ENCODE data around the gene SLC22A23. TPM values are rescaled to one million over a fixed set of nuclear protein-coding genes. Genes with fewer than 3 reads are reported as not detected.

Gene SLC22A23
- total RNA-seq, 1 donor = 9.0 TPM

DNA sequence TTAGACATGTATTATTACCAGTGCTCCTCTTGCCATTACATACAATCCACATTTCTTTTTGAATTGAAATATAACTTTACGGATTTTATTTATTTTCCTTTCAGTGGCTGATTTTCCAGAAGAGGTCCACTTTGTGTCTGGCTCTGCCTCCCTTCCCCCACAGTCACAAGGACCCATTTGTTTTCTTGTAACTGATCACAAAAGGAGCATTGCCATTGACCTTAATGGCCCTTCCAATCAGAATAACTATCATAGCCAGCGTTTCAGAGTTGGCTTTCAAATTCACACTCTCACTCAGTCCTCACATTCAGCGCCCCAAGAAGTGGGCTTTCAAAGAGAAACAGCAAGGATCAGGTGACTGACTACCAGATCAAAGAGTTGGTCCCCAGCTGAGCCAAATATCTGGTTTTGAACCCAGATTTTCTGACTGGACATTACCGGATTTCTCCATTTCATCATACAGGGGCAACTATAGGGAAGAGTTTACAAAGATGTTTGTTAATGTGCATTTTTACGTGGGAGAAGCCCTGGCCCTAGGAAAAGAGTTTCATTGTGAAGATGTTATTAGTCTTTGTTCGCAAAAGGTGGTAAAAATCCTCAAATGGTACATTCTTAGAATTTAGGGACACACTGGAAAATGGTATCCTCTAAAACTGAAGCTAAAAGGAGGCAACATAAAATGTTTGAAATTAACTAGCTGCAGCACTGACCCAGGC lies 2.0 kb upstream of the SLC22A23 start:
- TF ChIP-seq, protein P1, sequence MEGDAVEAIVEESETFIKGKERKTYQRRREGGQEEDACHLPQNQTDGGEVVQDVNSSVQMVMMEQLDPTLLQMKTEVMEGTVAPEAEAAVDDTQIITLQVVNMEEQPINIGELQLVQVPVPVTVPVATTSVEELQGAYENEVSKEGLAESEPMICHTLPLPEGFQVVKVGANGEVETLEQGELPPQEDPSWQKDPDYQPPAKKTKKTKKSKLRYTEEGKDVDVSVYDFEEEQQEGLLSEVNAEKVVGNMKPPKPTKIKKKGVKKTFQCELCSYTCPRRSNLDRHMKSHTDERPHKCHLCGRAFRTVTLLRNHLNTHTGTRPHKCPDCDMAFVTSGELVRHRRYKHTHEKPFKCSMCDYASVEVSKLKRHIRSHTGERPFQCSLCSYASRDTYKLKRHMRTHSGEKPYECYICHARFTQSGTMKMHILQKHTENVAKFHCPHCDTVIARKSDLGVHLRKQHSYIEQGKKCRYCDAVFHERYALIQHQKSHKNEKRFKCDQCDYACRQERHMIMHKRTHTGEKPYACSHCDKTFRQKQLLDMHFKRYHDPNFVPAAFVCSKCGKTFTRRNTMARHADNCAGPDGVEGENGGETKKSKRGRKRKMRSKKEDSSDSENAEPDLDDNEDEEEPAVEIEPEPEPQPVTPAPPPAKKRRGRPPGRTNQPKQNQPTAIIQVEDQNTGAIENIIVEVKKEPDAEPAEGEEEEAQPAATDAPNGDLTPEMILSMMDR (IDR thresholded peaks at IDR 0.05; ENCODE audit: insufficient read depth, low read length) = no peak
- no peak for DNase-seq (ENCODE audit: low read depth)
- H3K4me3 ChIP-seq (ENCODE audit: low read depth, low read length) = no peak overlapping the region

GRCh38 chr6:3457710-3458602 lies 1.1 kb upstream of the SLC22A23 start:
- peak; percentile 36 for DNase-seq (ENCODE audit: low read depth)
- TF ChIP-seq, protein P1 (IDR thresholded peaks at IDR 0.05; ENCODE audit: insufficient read depth, low read length) = no peak
- peak overlapping the region; percentile 80 for H3K4me3 ChIP-seq (ENCODE audit: low read depth, low read length)

DNA sequence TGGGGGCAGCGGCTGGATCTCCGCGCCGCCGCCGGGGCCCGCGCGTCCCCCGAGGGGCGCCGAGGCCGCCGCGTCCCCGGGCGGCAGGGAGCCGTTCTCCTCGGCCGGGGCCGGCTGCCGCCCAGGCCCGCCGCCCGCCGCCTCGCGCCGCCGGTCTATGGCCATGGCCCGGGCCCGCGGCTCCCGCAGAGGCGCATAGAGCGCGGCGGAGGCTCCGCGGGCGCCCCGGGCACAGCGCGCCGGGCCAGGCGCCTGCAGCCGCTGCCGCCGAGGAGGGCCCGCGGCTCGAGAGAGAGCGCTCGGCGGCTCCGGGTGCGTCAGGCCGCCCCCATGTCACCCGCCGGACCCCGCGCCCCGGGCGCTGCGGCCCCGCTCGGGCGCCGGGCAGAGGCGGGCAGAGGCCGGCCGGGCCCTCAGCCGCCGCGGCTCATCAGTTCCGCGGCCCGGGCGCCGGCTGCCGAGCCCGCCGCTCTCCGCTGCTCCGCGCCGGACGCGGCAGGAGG lies 404 bp downstream of the SLC22A23 start:
- TF ChIP-seq, protein P1 (IDR thresholded peaks at IDR 0.05; ENCODE audit: insufficient read depth, low read length) = no peak
- no peak for DNase-seq (ENCODE audit: low read depth)
- peak overlapping the region; percentile 80 for H3K4me3 ChIP-seq (ENCODE audit: low read depth, low read length)

- TF ChIP-seq, protein P1 (IDR thresholded peaks at IDR 0.05; ENCODE audit: insufficient read depth, low read length) = no peak
- no peak for DNase-seq (ENCODE audit: low read depth)
- H3K4me3 ChIP-seq (ENCODE audit: low read depth, low read length) = peak overlapping the region; percentile 80
Observed at GRCh38 chr6:3455569-3456394, 1.1 kb downstream of the SLC22A23 start.

DNA sequence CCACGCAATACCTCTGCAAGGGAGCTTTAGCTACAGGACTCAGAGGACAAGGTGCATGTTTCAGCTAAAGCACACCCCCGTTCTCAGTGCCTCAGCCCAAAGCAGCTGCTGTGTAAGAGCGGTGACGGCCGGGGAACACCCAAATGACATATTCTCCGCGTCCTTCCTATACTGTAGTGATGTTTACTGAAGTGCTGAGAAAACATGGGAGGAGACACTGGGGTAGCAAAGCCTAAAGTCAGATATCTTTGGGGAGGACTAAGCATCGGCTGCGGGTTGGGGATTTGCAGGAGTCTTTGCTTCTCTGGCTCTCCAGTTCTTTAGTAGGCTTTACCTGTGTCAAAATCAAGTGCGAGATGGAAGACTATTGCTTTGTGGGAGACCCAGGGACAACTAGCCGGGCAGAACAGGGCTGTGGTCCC lies 1.7 kb downstream of the SLC22A23 start:
- DNase-seq (ENCODE audit: low read depth) = no peak
- peak overlapping the region; percentile 80 for H3K4me3 ChIP-seq (ENCODE audit: low read depth, low read length)
- TF ChIP-seq, protein P1 (IDR thresholded peaks at IDR 0.05; ENCODE audit: insufficient read depth, low read length) = no peak

Data from fibroblast of the aortic adventitia (primary cell).